T-cell (primary cell): ENCODE data around the gene STAG3. TPM values are rescaled to one million over a fixed set of nuclear protein-coding genes. Genes with fewer than 3 reads are reported as not detected.
A peak's percentile ranks its signal among the peaks of the same experiment; 100 is the strongest.
"Not testable (repeated sequence)": the region's sequence is repeated elsewhere in the genome, so short reads cannot be mapped to it uniquely, and the experiment has no call there.

ENCODE experiments used
- ATAC-seq, 4 experiments: fragments of 200-7000 bp in 3 of 4; fragments of 150-1000 bp in 1 of 4; cut with Tn5 transposase; replicated peaks in 1 of 4; 1 replicate in 3 of 4; 2 replicates in 1 of 4; pipeline ENCODE4 v1.10.0; 2021; ENCODE audit warnings: moderate library complexity in 3 of 4, mild to moderate bottlenecking in 2 of 4, moderate number of reproducible peaks in 1 of 4
- CTCF ChIA-PET, 2 donors: fragments of 300-600 bp; sonication (Branson Sonifier 250); formaldehyde crosslinking; loops; one replicate each; lab custom pipeline; 2022; ENCODE audit warnings: antibody characterized with exemption in 2 of 2; lab: Charles Lee
- POLR2A ChIA-PET, 2 donors: fragments of 300-600 bp; sonication (Branson Sonifier 250); formaldehyde crosslinking; loops; one replicate each; lab custom pipeline; 2022; ENCODE audit warnings: antibody characterized with exemption in 2 of 2; lab: Charles Lee
- DNase-seq, 35 experiments: peaks; one replicate each; pipeline versions ENCODE4 v3.0.0 to v3.0.0-alpha.2; 2013 to 2023
- H3K27ac ChIP-seq: one replicate; pipeline ENCODE4 v1.5.1; 2013; ENCODE audit warnings: low read length
- H3K27me3 ChIP-seq, 2 experiments: replicated peaks in 1 of 2; 1 replicate in 1 of 2; 2 replicates in 1 of 2; pipeline versions ENCODE4 v1.6.1 to v1.7.0; 2013; ENCODE audit warnings: low read length in 1 of 2, mixed read lengths in 1 of 2; ENCODE audit not compliant: control insufficient read depth in 2 of 2, insufficient read depth in 2 of 2; ENCODE audit errors: extremely low read depth in 1 of 2
- H3K36me3 ChIP-seq, 2 donors: 1 replicate in 1 of 2; 2 replicates in 1 of 2; pipeline versions ENCODE4 v1.6.1 to v1.7.0; 2013; ENCODE audit warnings: low read length in 1 of 2; ENCODE audit not compliant: control insufficient read depth in 2 of 2, insufficient read depth in 1 of 2; ENCODE audit errors: extremely low read depth in 1 of 2
- H3K4me1 ChIP-seq, 2 experiments: 1 replicate in 1 of 2; 2 replicates in 1 of 2; pipeline versions ENCODE4 v1.6.1 to v1.7.0; 2013; ENCODE audit warnings: low read length in 2 of 2, mixed read lengths in 1 of 2; ENCODE audit not compliant: insufficient read depth in 2 of 2, control insufficient read depth in 1 of 2; ENCODE audit errors: extremely low read depth in 1 of 2
- H3K4me3 ChIP-seq, 2 donors: 1 replicate in 1 of 2; 2 replicates in 1 of 2; pipeline versions ENCODE4 v1.5.1 to v1.7.0; 2013; ENCODE audit warnings: mild to moderate bottlenecking in 2 of 2, low read length in 1 of 2, moderate library complexity in 1 of 2; ENCODE audit not compliant: control insufficient read depth in 1 of 2; ENCODE audit errors: extremely low read depth in 1 of 2
- H3K9me3 ChIP-seq: 2 replicates; pipeline ENCODE4 v1.7.0; 2013
- H3K27ac Mint-ChIP-seq, 2 donors: one replicate each; pipeline ENCODE4 v1.8.0; 2020 to 2021; ENCODE audit warnings: mild to moderate bottlenecking in 2 of 2, mixed read lengths in 2 of 2
- H3K27me3 Mint-ChIP-seq, 2 donors: one replicate each; pipeline ENCODE4 v1.8.0; 2021 to 2022; ENCODE audit warnings: mixed read lengths in 2 of 2
- H3K36me3 Mint-ChIP-seq: one replicate; pipeline ENCODE4 v1.8.0; 2021; ENCODE audit warnings: mixed read lengths
- H3K4me1 Mint-ChIP-seq, 3 donors: one replicate each; pipeline ENCODE4 v1.8.0; 2020 to 2022; ENCODE audit warnings: mixed read lengths in 3 of 3, mild to moderate bottlenecking in 1 of 3
- H3K4me3 Mint-ChIP-seq, 3 donors: one replicate each; pipeline ENCODE4 v1.8.0; 2020 to 2022; ENCODE audit warnings: mild to moderate bottlenecking in 3 of 3, mixed read lengths in 3 of 3, moderate library complexity in 3 of 3
- H3K9me3 Mint-ChIP-seq, 3 donors: one replicate each; pipeline ENCODE4 v1.8.0; 2020 to 2022; ENCODE audit warnings: mixed read lengths in 3 of 3
- WGBS: methylation state at CpG from one replicate; pipeline ENCODE4 v1.1.5; 2013; ENCODE audit warnings: missing lambda C conversion rate; ENCODE audit not compliant: insufficient coverage; 5-methylcytosine and 5-hydroxymethylcytosine counted together
- total RNA-seq, 35 experiments: library from RNA in 6 of 35; stranded (reverse) in 6 of 35; fragments of 120-200 nt in 1 of 35; gene quantifications; one replicate each; pipeline versions ENCODE4 v1.2.1 to v1.2.4 and lab custom pipeline; 2013 to 2026

STAG3 gene
- total RNA-seq, 5 donors from 2014 or later (not counting 1 experiment from before 2014, with no cell fraction given), result 4.8 to 8.7 (median 7.3) TPM

- peaks cover 2 to 31% of the 10 kb centered on the region in 2 donors for H3K36me3 ChIP-seq
- POLR2A ChIA-PET, result interaction anchor here (0.6 to 0.8 kb wide), 2 partner anchors 75 to 384 kb away, joined by 3 read pairs; no protein-coding TSS in a partner anchor
- peak overlapping the region; percentile 75 to 92 for H3K4me3 ChIP-seq
- no peak for ATAC-seq
- H3K9me3 ChIP-seq, result no peaks in the 10 kb centered on the region
- H3K4me3 Mint-ChIP-seq, result peak overlapping the region; percentile 87 to 93 (median 92)
- H3K27me3 ChIP-seq, result no peaks in the 10 kb centered on the region
- 74% methylated on average over 10 of the region's 13 CpGs for WGBS
- H3K36me3 Mint-ChIP-seq, result peaks cover 27% of the 10 kb centered on the region
- no peaks in the 10 kb centered on the region for H3K9me3 Mint-ChIP-seq
- peaks cover 13 to 76% of the 10 kb centered on the region in 2 experiments for H3K4me1 ChIP-seq
- peak overlapping the region; percentile 98 to 99 for H3K27ac Mint-ChIP-seq
- H3K27me3 Mint-ChIP-seq, result no peaks in the 10 kb centered on the region
- H3K27ac ChIP-seq, result peak overlapping the region; percentile 98
- DNase-seq, result no peak
- CTCF ChIA-PET, result interaction anchor here (0.6 kb wide), 2 partner anchors 12 to 65 kb away, joined by 3 read pairs; no protein-coding TSS in a partner anchor
- H3K4me1 Mint-ChIP-seq, result peaks cover 64 to 72% (median 71%) of the 10 kb centered on the region in 3 donors
Measured at GRCh38 chr7:100222445-100223132, 44.9 kb downstream of the STAG3 start.

GRCh38 chr7:100223376-100223927 lies 45.7 kb downstream of the STAG3 start:
- H3K27me3 ChIP-seq, DNase-seq, H3K27me3 Mint-ChIP-seq, ATAC-seq, H3K9me3 ChIP-seq, CTCF ChIA-PET, H3K9me3 Mint-ChIP-seq, H3K4me3 ChIP-seq, POLR2A ChIA-PET: not testable (repeated sequence)
- Histone ChIP-seq H3K27ac (peak overlapping the region; percentile 15), H3K36me3 (peaks cover 2 to 33% of the 10 kb centered on the region in 2 donors), H3K4me1 (peaks cover 13 to 70% of the 10 kb centered on the region in 2 experiments)
- Mint-ChIP-seq H3K4me3 (peak overlapping the region; percentile 49 to 92 (median 87)), H3K36me3 (peaks cover 27% of the 10 kb centered on the region), H3K27ac (peak overlapping the region; percentile 98 to 99), H3K4me1 (peaks cover 67 to 78% (median 68%) of the 10 kb centered on the region in 3 donors)
- 51% methylated on average over 11 of the region's 17 CpGs for WGBS

GRCh38 chr7:100224891-100225290 lies 47.2 kb downstream of the STAG3 start:
- POLR2A ChIA-PET, CTCF ChIA-PET, ATAC-seq, H3K9me3 ChIP-seq, H3K9me3 Mint-ChIP-seq, H3K27me3 ChIP-seq, H3K27me3 Mint-ChIP-seq, H3K4me3 ChIP-seq, DNase-seq: not testable (repeated sequence)
- Mint-ChIP-seq H3K4me3 (peak overlapping the region in 1 of 3 donors; percentile 92), H3K27ac (peak overlapping the region; percentile 98 to 99), H3K36me3 (peaks cover 27% of the 10 kb centered on the region), H3K4me1 (peaks cover 58 to 70% (median 60%) of the 10 kb centered on the region in 3 donors)
- Histone ChIP-seq H3K4me1 (peaks cover 13 to 60% of the 10 kb centered on the region in 2 experiments), H3K36me3 (peaks cover 2 to 34% of the 10 kb centered on the region in 2 donors), H3K27ac (peak overlapping the region; percentile 38)
- 60% methylated on average over 4 of the region's 6 CpGs for WGBS

- DNase-seq, H3K27me3 Mint-ChIP-seq, H3K4me3 ChIP-seq, H3K4me1 ChIP-seq, H3K27ac ChIP-seq, H3K36me3 ChIP-seq, ATAC-seq, H3K27me3 ChIP-seq, H3K9me3 ChIP-seq, CTCF ChIA-PET, H3K9me3 Mint-ChIP-seq, POLR2A ChIA-PET, H3K4me3 Mint-ChIP-seq: not testable (repeated sequence)
- Mint-ChIP-seq H3K36me3 (peaks cover 21% of the 10 kb centered on the region), H3K27ac (peak overlapping the region; percentile 66 to 69), H3K4me1 (peaks cover 18 to 29% (median 28%) of the 10 kb centered on the region in 3 donors)
- no CpG with 5 or more reads among the region's 8 CpGs for WGBS
Measured at GRCh38 chr7:100234660-100235317, 57.1 kb downstream of the STAG3 start.

- ATAC-seq, H3K9me3 ChIP-seq, H3K27ac Mint-ChIP-seq, H3K27me3 Mint-ChIP-seq, H3K36me3 ChIP-seq, H3K27me3 ChIP-seq, POLR2A ChIA-PET, H3K4me3 ChIP-seq, H3K9me3 Mint-ChIP-seq, H3K4me1 ChIP-seq, H3K36me3 Mint-ChIP-seq, CTCF ChIA-PET, H3K4me3 Mint-ChIP-seq, DNase-seq, H3K27ac ChIP-seq: not testable (repeated sequence)
- peaks cover 18 to 28% (median 26%) of the 10 kb centered on the region in 3 donors for H3K4me1 Mint-ChIP-seq
- WGBS, result 83% methylated on average over 2 of the region's 7 CpGs
Measured at GRCh38 chr7:100239975-100240374, 62.3 kb downstream of the STAG3 start.

GRCh38 chr7:100243385-100243784 lies 65.7 kb downstream of the STAG3 start:
- peak; percentile 55 to 80 (median 72) for ATAC-seq
- H3K27ac ChIP-seq, H3K36me3 ChIP-seq, H3K4me3 ChIP-seq, H3K27me3 ChIP-seq, H3K9me3 ChIP-seq, H3K9me3 Mint-ChIP-seq, POLR2A ChIA-PET, H3K36me3 Mint-ChIP-seq, H3K27me3 Mint-ChIP-seq, H3K4me1 ChIP-seq: not testable (repeated sequence)
- H3K4me3 Mint-ChIP-seq, result peak overlapping the region in 1 of 3 donors; percentile 27
- CTCF ChIA-PET, result interaction anchor here (0.6 to 0.7 kb wide), 3 partner anchors 8 to 943 kb away, joined by 3 to 8 read pairs (median 4); no protein-coding TSS in a partner anchor
- WGBS, result 19% methylated on average over 6 of the region's 12 CpGs
- DNase-seq, result peak in 9 of 35 experiments; percentile 5 to 46 (median 19)
- H3K4me1 Mint-ChIP-seq, result peaks cover 16 to 32% (median 30%) of the 10 kb centered on the region in 3 donors
- peak overlapping the region; percentile 42 to 66 for H3K27ac Mint-ChIP-seq
